Aorta (tissue), 4 donors: Measurements from ENCODE around the gene CAPZA1. TPM values are rescaled to one million over a fixed set of nuclear protein-coding genes. Genes with fewer than 3 reads are reported as not detected.

ENCODE experiments used
- polyA plus RNA-seq, 2 donors: library from polyadenylated mRNA; stranded (reverse); fragments of 200-250 nt; gene quantifications; one replicate each; pipeline ENCODE4 v1.2.3, GENCODE V29; 2013
- total RNA-seq, 2 donors: library from RNA; stranded (reverse); fragmentation: NEBNext Ultra II Directional; extraction: Animal tissue kit (Norgen Biotek cat#: 25700); gene quantifications; one replicate each; pipeline ENCODE4 v1.2.1, GENCODE V29; 2021
- donor health status: healthy with polysubstance abuse.
- donor health status: Bipolar disorder and iron deficiency.
- donor health status: DM: no; HTN: no; CAD: no.
- donor health status: DM: yes; HTN: yes; CAD: no.

The CAPZA1 gene
- total and polyA plus RNA-seq, 4 donors: 39.1 to 109 (median 85.0) TPM

Other genes starting within 250 kb of the CAPZA1 start
- gene CTTNBP2NL, start 223.6 kb upstream of the CAPZA1 start, total RNA-seq: 10 to 100 TPM; 59.2 to 65.8 TPM
- 1 to 10 TPM; 7.9 to 9.5 TPM for gene CTTNBP2NL, start 223.6 kb upstream of the CAPZA1 start, polyA plus RNA-seq
- gene WNT2B, start 110.9 kb upstream of the CAPZA1 start, total RNA-seq: 10 to 100 TPM in 1 of 2 donors, 1 to 10 TPM in 1; 5.8 to 15.8 TPM
- 1 to 10 TPM; 2.5 to 2.8 TPM for gene WNT2B, start 110.9 kb upstream of the CAPZA1 start, polyA plus RNA-seq
- gene ST7L, start 691 bp upstream of the CAPZA1 start, total RNA-seq: 10 to 100 TPM; 20.2 to 27.3 TPM
- gene ST7L, start 691 bp upstream of the CAPZA1 start, polyA plus RNA-seq: 10 to 100 TPM in 1 of 2 donors, 1 to 10 TPM in 1; 9.3 to 17.7 TPM
- gene MOV10, start 54.8 kb downstream of the CAPZA1 start, total RNA-seq: 10 to 100 TPM; 29.2 to 61.0 TPM
- 10 to 100 TPM; 10.8 to 73.4 TPM for gene MOV10, start 54.8 kb downstream of the CAPZA1 start, polyA plus RNA-seq
- gene RHOC, start 87.3 kb downstream of the CAPZA1 start, total RNA-seq: 100 to 1,000 TPM; 269 to 316 TPM
- gene RHOC, start 87.3 kb downstream of the CAPZA1 start, polyA plus RNA-seq: 100 to 1,000 TPM; 433 to 540 TPM
- gene PPM1J, start 95.5 kb downstream of the CAPZA1 start, total RNA-seq: 1 to 10 TPM; 3.7 to 4.3 TPM
- gene PPM1J, start 95.5 kb downstream of the CAPZA1 start, polyA plus RNA-seq: 1 to 10 TPM in 1 of 2 donors, not detected in 1; 7.1 TPM